ENCODE results near the gene ATXN2L.
A peak's percentile ranks its signal among the peaks of the same experiment; 100 is the strongest.

The ATXN2L gene

GRCh38 chr16:28835864-28836760 is 13.3 kb downstream of the ATXN2L start:
- no peak for DNase-seq (ENCODE audit: low read depth, low spot score)

DNA sequence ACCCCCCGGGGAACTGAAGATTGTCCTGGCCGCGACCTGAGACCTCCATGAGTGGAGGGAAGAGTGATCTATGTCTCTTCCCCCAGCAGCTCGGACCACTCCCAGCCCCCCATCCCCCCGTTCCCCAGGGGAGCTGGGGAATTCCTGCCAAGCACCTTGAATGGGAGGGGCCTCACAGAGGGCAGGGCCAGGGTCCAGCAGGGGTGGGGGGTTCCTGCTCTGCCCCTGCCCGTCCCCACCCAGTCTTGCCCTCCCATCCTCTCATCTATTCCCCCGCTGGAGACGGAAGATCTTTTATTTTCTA is 13.9 kb downstream of the ATXN2L start:
- DNase-seq (ENCODE audit: low read depth, low spot score) = no peak

DNA sequence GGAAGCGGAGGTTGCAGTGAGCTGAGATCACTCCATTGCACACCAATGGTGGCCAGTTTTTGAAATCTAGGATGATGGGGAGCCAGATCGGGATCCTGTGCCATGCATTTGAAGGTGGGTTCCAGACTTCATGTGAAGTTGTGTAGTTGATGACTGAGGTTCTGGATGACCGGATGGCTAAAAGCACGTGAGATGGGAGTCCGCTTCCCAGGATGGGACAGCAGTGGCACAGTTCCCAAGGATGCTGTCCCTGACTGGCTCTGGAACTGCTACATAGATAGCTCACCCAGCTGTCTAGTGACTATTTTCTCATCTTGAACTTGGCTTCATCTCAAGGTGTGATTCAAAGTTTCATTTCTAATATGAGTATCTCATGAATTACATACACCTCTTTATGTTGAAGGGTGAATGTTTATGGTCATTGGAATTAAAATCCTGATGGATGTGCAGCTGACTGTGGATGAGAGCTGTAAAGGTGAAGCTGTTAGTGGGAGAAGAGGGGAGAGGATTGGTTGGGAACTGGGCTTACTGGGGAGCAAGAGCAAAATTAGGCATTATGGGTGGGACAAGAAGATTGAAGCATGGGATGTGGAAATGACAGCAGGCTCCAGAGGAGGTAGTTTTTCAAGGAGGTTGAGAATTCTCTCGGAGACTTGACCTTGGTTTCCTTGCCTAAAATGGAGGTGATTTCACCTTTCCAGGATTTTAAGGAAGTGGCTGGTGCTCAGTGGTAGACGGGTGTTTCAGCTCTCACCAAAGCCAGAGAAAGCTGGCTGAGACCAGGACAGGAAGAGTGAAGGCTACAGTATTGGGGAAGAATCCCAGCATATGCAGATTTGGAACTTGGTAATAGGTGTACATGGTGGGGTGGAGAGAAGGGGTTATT is 15.1 kb downstream of the ATXN2L start:
- DNase-seq (ENCODE audit: low read depth, low spot score) = no peak

GRCh38 chr16:28838558-28838918 is 15.7 kb downstream of the ATXN2L start:
- no peak for DNase-seq (ENCODE audit: low read depth, low spot score)

DNA sequence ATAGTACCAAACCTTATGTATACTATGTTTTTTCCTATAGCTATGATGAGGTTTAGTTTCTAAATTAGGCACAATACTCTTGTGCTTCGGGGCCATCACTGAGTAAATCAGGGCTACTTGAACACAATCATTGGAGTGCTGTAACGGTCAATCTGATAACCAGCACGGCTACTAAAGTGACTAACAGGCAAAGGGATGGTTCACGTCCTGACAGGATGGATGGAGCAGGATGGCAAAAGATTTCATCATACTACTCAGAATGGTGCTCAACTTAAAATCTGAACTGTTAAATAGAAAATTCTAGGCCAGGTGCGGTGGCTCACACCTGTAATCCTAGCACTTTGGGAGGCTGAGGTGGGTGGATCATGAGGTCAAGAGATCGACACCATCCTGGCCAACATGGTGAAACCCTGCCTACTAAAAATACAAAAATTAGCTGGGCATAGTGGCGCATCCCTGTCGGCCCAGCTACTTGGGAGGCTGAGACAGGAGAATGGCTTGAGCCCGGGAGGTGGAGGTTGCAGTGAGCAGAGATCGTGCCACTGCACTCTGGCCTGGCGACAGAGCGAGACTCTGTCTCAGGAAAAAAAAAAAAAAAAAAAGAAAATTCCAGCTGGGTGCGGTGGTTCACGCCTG is 16.3 kb downstream of the ATXN2L start:
- no peak for DNase-seq (ENCODE audit: low read depth, low spot score)

- DNase-seq (ENCODE audit: low read depth, low spot score) = no peak
Measured at GRCh38 chr16:28839899-28840298, 17.1 kb downstream of the ATXN2L start.

DNA sequence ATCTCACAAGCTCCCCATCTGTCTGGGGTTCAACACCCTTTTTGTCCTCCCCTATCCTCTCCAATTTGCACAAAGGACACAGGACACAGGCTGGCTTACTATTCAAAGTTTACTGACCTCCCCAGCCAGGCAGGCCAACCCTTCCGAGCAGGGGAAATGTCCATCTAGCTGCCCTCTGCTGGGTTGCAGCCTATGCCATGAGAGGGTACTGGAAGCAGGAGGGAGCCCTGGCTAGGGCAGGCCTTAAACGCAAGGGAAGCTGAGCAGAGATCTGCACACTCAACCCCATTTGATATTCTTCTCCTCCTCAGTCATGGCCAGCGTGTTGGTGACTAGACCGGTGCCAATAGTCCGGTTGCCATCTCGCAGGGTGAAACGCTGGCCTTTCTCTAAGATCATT is 19.9 kb downstream of the ATXN2L start:
- DNase-seq (ENCODE audit: low read depth, low spot score) = no peak

- DNase-seq (ENCODE audit: low read depth, low spot score) = no peak
Measured at GRCh38 chr16:28843766-28844165, 21.0 kb downstream of the ATXN2L start.

DNA sequence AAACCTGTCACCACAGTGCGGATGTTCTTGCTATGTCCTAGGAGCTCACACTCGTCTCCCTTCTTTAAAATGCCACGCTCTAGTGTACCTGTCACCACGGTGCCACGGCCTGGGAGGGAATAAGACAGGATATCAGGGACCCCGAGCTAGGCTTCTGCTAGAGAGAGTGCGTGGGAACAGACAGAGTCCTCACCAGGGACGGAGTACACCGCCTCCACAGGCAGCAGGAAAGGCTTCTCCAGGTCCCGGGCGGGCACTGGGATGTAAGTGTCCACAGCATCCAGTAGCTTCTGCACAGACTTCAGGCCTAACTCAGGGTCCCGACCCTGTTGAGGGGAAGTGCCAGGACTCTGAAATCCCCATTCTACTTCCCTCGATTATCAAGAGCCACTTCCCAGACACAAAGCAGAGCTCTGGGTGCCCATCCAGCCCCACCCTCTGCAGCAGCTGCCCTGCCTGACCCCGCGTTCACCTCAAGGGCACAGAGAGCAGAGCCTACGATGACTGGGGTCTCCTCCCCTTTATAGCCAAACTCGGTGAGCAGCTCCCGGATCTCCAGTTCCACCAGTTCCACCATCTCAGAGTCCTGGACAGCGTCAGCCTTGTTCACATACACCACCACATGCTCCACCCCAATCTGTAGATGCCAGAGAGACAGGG is 21.6 kb downstream of the ATXN2L start:
- DNase-seq (ENCODE audit: low read depth, low spot score) = no peak

- peak; percentile 20 for DNase-seq (ENCODE audit: low read depth, low spot score)
Measured at GRCh38 chr16:28845293-28845692, 22.5 kb downstream of the ATXN2L start.

DNA sequence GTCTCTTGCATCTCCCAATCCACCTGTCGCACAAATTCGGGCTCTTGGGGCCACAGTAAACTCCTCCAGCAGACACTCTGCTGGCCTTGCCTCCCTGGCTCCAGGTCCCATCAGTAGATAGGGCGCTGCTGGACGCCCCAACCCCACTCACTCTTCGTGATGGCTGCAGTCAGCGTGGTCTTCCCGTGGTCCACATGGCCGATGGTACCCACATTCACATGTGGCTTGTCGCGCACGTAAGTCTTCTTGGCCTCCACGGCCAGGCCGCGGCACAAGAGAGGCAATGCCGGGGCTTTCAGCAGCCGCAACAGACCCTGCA is 22.9 kb downstream of the ATXN2L start:
- no peak for DNase-seq (ENCODE audit: low read depth, low spot score)

- DNase-seq (ENCODE audit: low read depth, low spot score) = peak; percentile 91
Measured at GRCh38 chr16:28846080-28846932, 23.5 kb downstream of the ATXN2L start, which contains the start of gene TUFM. Gene TUFM (minus strand): TSS chr16:28846348. CDS start chr16:28846269, 79 bp downstream.

DNA sequence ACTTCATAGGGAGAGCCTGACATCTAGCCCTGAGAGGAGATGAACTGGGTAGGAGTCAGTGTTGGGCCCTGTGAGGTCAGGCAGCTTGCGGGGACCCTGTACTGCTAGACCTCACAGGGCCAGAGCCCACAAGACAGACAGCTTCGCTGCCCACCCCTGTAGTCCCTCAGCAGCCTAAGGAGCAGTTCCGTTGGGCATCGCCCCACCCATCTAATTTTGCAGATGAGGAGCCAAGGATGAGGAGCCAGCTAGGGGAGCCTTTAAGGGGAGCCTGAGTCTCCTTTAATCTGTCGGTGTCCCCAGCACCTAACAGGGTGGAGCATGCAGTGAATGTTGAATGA is 24.1 kb downstream of the ATXN2L start:
- no peak for DNase-seq (ENCODE audit: low read depth, low spot score)

DNA sequence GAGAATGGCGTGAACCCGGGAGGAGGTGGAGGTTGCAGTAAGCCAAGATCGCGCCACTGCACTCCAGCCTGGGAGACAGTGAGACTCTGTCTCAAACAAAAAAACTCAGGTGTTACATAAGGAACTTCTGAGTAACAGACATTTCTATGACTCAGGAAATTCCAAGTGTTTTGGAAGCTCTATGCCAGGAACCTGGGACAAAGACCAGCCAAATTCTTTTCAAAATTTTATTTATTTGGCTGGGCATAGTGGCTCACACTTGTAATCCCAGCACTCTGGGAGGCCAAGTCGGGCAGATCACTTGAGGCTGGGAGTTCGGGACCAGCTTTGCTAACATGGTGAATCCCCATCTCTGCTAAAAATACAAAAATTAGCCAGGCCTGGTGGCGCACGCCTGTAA is 35.6 kb downstream of the ATXN2L start:
- DNase-seq (ENCODE audit: low read depth, low spot score) = no peak

- no peak for DNase-seq (ENCODE audit: low read depth, low spot score)
Measured at GRCh38 chr16:28859326-28859725, 36.5 kb downstream of the ATXN2L start.

- no peak for DNase-seq (ENCODE audit: low read depth, low spot score)
Measured at GRCh38 chr16:28863929-28864793, 41.4 kb downstream of the ATXN2L start.

DNA sequence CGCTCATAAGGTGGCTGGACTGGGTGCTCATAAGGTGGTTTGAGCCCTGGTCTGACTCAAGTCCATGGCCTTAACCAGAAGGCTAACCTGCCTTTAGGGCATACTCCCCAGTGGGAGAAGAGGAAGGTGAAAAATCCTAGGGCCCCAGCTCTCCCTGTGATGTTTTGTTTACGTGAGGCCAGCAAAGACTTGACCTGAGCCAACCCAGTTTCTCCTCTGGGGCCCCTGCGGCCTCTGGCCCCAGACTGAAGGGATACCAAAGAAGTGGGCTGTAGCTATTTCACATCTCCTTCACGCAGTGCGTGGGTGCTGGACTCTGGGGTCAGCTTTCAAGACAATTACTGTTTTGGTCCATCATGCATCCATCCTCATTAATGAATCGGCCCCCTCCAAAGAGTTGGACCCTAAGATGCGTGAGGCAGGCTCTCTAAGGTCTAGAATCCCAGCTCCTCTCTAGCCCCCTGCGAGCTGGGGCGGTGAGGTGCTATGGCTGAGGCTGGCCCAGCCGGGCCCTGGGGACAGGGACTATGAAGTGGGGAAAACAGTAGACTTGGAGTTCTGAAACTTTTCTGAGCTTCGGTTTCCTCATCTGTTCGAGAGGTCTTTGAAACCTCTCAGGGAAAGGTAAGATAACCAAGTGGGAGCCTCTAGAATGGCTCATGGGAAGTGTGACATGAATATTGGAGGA is 42.3 kb downstream of the ATXN2L start:
- no peak for DNase-seq (ENCODE audit: low read depth, low spot score)

DNA sequence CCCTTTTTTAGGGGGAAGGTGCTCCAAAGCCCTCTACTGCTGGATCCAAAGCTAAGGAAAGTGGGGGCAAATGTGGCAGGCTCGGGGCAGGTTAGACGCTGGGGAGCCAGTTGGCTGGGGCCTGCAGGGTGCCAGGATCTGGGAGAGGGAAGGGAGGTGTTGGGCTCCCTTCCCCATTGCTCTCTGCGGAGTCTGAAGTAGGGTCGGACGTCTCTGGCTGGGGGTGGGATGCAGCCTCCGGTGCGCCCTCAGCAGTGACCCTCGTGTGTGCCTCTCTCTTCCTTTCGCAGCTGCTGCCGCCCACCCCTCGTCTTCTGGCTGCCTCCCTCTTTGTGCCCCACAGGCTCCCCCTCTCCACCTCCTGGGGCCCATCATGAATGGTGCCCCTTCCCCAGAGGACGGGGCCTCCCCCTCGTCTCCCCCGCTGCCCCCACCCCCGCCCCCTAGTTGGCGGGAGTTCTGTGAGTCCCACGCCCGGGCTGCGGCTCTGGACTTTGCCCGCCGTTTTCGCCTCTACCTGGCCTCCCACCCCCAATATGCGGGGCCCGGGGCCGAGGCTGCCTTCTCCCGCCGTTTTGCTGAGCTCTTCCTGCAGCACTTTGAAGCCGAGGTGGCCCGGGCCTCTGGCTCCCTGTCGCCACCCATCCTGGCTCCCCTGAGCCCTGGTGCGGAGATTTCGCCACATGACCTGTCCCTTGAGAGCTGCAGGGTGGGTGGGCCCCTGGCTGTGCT is 43.1 kb downstream of the ATXN2L start:
- no peak for DNase-seq (ENCODE audit: low read depth, low spot score)

- DNase-seq (ENCODE audit: low read depth, low spot score) = no peak
Measured at GRCh38 chr16:28866454-28866804, 43.6 kb downstream of the ATXN2L start.
